ENCODE data around the gene NAP1L1.
A peak's percentile ranks its signal among the peaks of the same experiment; 100 is the strongest.

Gene NAP1L1

DNA sequence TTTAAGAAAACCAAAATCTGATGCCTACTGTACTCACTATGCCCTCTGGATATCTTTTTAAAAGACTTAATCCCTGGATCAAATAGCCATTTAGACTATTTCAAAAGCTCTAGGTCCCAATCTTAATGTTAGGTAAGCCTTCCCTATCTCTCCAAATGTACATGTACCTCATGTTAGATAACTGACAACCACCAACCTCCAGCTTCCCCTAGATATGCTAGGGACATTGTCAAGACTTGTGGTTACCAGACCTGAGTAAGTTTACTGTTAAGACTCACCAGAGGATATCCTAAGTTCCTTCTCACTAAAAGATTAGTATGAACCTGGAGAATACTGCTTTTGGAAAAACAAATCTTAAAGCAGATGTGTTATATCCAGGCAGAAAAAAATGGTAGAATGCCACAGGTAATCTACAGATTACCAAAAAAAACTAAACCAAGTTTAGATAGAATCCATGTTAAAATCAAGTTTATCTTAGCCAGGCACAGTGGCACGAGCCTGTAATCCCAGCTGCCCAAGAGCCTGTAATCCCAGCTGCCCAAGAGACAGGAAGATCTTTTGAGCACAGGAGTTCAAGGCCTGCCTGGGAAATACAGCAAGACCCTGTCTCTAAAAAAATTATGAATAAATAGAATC is 9.7 kb downstream of the NAP1L1 start:
- H3K27ac ChIP-seq (replicated peaks), result no peak overlapping the region

DNA sequence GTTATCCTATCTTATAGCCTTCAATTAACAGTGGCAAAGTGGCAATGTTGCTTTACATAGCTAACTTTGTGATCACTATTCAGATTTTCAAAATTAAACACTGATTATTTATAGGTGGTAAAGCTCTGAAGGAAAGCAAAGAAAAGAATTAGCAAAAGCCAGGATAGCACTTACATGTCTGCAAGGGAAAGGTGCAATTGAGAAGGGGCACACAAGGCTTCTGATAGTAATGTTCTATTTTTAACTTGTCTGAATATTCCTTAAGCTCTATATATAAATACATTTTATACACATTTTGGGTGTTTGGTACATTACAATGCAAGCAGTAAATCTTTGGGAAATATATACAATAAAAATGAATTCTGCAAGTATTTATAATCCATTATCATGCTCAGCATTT is 10.9 kb downstream of the NAP1L1 start:
- no peak for DNase-seq (ENCODE audit: low read depth in 1 of 2, low spot score in 1 of 2)
- Histone ChIP-seq H3K4me3 (replicated peaks; ENCODE audit: insufficient read depth, low read length) (no peak overlapping the region), H3K27ac (replicated peaks) (no peak overlapping the region), H3K27me3 (ENCODE audit: insufficient read depth, poor library complexity, severe bottlenecking) (no peaks in the 10 kb centered on the region)
- no peak for TF ChIP-seq GABPA (IDR thresholded peaks at IDR 0.05; ENCODE audit: low read depth)
- TF ChIP-seq, protein P1, sequence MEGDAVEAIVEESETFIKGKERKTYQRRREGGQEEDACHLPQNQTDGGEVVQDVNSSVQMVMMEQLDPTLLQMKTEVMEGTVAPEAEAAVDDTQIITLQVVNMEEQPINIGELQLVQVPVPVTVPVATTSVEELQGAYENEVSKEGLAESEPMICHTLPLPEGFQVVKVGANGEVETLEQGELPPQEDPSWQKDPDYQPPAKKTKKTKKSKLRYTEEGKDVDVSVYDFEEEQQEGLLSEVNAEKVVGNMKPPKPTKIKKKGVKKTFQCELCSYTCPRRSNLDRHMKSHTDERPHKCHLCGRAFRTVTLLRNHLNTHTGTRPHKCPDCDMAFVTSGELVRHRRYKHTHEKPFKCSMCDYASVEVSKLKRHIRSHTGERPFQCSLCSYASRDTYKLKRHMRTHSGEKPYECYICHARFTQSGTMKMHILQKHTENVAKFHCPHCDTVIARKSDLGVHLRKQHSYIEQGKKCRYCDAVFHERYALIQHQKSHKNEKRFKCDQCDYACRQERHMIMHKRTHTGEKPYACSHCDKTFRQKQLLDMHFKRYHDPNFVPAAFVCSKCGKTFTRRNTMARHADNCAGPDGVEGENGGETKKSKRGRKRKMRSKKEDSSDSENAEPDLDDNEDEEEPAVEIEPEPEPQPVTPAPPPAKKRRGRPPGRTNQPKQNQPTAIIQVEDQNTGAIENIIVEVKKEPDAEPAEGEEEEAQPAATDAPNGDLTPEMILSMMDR (IDR thresholded peaks at IDR 0.05; ENCODE audit: insufficient read depth, low read length), result no peak
- TF ChIP-seq POLR2AphosphoS5 (IDR thresholded peaks at IDR 0.05; ENCODE audit: low read depth), result no peak
- TF ChIP-seq, protein P2, sequence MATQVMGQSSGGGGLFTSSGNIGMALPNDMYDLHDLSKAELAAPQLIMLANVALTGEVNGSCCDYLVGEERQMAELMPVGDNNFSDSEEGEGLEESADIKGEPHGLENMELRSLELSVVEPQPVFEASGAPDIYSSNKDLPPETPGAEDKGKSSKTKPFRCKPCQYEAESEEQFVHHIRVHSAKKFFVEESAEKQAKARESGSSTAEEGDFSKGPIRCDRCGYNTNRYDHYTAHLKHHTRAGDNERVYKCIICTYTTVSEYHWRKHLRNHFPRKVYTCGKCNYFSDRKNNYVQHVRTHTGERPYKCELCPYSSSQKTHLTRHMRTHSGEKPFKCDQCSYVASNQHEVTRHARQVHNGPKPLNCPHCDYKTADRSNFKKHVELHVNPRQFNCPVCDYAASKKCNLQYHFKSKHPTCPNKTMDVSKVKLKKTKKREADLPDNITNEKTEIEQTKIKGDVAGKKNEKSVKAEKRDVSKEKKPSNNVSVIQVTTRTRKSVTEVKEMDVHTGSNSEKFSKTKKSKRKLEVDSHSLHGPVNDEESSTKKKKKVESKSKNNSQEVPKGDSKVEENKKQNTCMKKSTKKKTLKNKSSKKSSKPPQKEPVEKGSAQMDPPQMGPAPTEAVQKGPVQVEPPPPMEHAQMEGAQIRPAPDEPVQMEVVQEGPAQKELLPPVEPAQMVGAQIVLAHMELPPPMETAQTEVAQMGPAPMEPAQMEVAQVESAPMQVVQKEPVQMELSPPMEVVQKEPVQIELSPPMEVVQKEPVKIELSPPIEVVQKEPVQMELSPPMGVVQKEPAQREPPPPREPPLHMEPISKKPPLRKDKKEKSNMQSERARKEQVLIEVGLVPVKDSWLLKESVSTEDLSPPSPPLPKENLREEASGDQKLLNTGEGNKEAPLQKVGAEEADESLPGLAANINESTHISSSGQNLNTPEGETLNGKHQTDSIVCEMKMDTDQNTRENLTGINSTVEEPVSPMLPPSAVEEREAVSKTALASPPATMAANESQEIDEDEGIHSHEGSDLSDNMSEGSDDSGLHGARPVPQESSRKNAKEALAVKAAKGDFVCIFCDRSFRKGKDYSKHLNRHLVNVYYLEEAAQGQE (IDR thresholded peaks at IDR 0.05; ENCODE audit: insufficient replicate concordance, low read depth), result no peak
- TF ChIP-seq SPI1 (IDR thresholded peaks at IDR 0.05; ENCODE audit: borderline replicate concordance, low read depth), result no peak

More for the DNA sequence above, 9.7 kb downstream of the NAP1L1 start:
- TF ChIP-seq POLR2AphosphoS5 (IDR thresholded peaks at IDR 0.05; ENCODE audit: low read depth) (no peak), SPI1 (IDR thresholded peaks at IDR 0.05; ENCODE audit: borderline replicate concordance, low read depth) (no peak), GABPA (IDR thresholded peaks at IDR 0.05; ENCODE audit: low read depth) (no peak)
- TF ChIP-seq, protein P2 (IDR thresholded peaks at IDR 0.05; ENCODE audit: insufficient replicate concordance, low read depth), result no peak
- TF ChIP-seq, protein P1 (IDR thresholded peaks at IDR 0.05; ENCODE audit: insufficient read depth, low read length), result no peak
- Histone ChIP-seq H3K4me3 (replicated peaks; ENCODE audit: insufficient read depth, low read length) (no peak overlapping the region), H3K27me3 (ENCODE audit: insufficient read depth, poor library complexity, severe bottlenecking) (no peaks in the 10 kb centered on the region)
- peak in 1 of 2 experiments; percentile 43 for DNase-seq (ENCODE audit: low read depth in 1 of 2, low spot score in 1 of 2)

DNA sequence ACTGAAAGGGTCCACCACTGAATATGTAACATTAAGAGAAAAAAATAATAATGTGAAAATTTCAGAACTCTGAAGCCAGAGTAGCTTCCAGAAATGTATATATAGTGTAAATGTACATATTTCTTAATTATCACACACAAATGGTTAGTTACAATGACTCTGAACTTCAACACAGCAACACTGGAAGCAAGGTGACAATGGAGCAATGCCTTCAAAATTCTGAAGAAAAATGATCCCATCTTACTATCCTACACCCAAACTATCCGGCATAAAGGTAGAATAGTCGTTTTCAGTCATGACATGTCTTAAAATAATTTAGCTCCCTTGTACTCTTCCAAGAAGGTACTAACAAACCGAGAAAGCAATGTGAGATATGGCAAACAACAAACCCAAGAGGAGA is 11.9 kb downstream of the NAP1L1 start:
- no peak overlapping the region for H3K27ac ChIP-seq (replicated peaks)
- TF ChIP-seq, protein P2 (IDR thresholded peaks at IDR 0.05; ENCODE audit: insufficient replicate concordance, low read depth), result no peak
- TF ChIP-seq SPI1 (IDR thresholded peaks at IDR 0.05; ENCODE audit: borderline replicate concordance, low read depth) (no peak), POLR2AphosphoS5 (IDR thresholded peaks at IDR 0.05; ENCODE audit: low read depth) (no peak)
- TF ChIP-seq, protein P1 (IDR thresholded peaks at IDR 0.05; ENCODE audit: insufficient read depth, low read length), result no peak
- H3K4me3 ChIP-seq (replicated peaks; ENCODE audit: insufficient read depth, low read length), result no peak overlapping the region
- DNase-seq (ENCODE audit: low read depth in 1 of 2, low spot score in 1 of 2), result no peak
- no peaks in the 10 kb centered on the region for H3K27me3 ChIP-seq (ENCODE audit: insufficient read depth, poor library complexity, severe bottlenecking)
